Sigmoid colon (tissue), 4 donors: Measurements from ENCODE around the gene MEIS1.

Experiments
- CTCF ChIP-seq, 4 experiments: fragments of 450-650 bp in 3 of 4; fragments of 200-600 bp in 1 of 4; IDR thresholded peaks; one replicate each; pipeline ENCODE4 v1.5.1; 2016 to 2019; ENCODE audit warnings: antibody characterized with exemption in 4 of 4, mild to moderate bottlenecking in 3 of 4, moderate library complexity in 2 of 4
- EP300 ChIP-seq, 4 donors: sonication (generic); formaldehyde crosslinking; IDR thresholded peaks; one replicate each; pipeline ENCODE4 v1.6.1; 2017; ENCODE audit warnings: antibody characterized with exemption in 4 of 4
- POLR2A ChIP-seq, 2 donors: fragments of 450-650 bp; IDR thresholded peaks; one replicate each; pipeline ENCODE4 v1.6.1; 2016; ENCODE audit warnings: antibody characterized with exemption in 2 of 2, mild to moderate bottlenecking in 2 of 2, moderate library complexity in 2 of 2
- POLR2AphosphoS5 ChIP-seq, 4 donors: sonication (generic); formaldehyde crosslinking; IDR thresholded peaks; one replicate each; pipeline ENCODE4 v1.6.1; 2017; ENCODE audit warnings: antibody characterized with exemption in 4 of 4

DNA sequence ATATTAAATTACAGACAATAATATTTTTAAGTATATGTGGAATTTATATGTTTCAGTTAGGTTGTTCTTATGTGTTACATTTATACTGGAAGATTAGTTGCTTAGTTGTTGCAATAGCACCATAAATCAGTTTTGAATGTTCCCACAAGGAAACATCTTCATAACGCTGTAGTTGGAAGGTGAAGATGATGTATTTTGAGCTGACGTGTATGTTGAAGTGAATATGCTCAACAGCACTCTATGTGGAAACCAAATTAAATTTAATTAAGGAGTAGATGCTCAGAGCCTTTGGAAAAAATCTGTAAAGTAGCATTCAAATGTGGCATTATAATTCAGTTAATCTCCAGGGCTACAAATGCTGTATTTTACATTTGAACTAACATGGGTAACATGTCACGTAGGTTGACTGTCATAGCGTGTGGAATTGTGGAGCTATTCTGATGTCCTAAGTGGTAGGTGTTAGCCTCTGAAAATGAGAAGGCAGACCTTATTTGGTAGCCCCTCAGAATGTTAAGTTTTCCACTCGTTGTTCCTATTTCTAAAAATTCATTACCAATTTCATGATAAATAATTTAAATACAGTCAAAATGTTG, 88.5 kb downstream of the MEIS1 start:
- TF ChIP-seq CTCF (IDR thresholded peaks at IDR 0.05) (no peak), POLR2A (IDR thresholded peaks at IDR 0.05) (no peak), POLR2AphosphoS5 (IDR thresholded peaks at IDR 0.05) (no peak), EP300 (IDR thresholded peaks at IDR 0.05) (no peak)
